Activated T-helper 1 cell treated with Interleukin-2 at 50 U/mL for 16 hours (primary cell): ENCODE data around the gene SPOCK1.

ENCODE experiments used
- DNase-seq: peaks from one replicate; pipeline ENCODE4 v3.0.0-alpha.2; 2020; ENCODE audit warnings: low read depth

The SPOCK1 gene

DNA sequence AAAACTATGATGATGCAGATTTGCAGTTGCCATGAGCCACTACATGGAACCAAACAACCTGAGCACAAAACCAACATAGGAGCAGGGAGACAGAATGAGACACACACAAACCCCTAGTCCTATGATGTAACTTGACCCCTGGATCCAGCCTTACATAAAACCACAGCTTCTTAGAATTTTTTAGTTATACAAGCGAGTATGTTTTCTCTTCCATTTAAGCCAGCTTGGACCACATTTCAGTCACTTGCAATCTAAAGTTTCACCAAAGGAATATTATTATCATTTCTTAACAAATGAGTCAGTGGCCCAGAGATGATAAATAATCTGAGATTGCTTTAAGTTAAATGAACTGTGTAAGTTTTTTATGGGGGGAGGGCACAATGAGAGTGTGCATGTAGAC lies 6.8 kb downstream of the SPOCK1 start:
- DNase-seq: no peak

DNA sequence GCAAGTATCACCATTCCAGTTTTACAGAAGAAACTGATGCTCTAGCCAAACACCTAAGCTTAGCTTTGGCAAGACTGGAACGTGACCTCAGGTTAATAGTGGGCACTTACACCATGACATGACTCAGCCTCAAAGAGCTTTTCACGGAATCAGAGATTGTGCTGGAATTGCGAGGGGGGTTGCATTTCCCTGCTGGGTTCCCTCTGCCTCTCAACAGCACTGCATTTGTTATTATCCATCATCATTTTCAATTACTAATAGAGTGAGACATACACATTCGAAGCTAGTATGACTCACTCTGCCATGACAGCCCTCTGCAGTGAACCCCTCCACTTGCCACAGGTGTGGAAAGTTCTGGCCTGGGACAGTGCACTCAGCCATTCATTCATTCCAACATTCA lies 8.0 kb downstream of the SPOCK1 start:
- no peak for DNase-seq

DNA sequence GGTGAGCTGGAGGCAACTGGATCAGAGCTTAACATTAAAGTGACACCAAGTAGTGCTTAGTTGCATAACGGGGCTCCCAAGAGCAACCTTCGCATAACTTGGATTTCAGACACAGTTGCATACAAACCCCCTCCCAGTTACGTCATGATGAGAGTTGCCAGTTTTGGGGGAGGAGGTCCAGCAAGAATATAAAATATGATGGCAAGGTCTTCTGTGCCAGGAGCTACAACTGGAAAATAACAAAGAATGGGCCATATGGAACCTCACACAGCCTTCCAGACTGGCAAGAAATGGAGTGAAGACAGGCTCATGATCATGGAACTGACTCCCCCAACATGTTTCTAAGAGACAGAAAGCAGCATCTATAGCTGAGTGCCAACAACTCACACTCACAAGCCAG lies 8.5 kb downstream of the SPOCK1 start:
- DNase-seq: no peak

DNA sequence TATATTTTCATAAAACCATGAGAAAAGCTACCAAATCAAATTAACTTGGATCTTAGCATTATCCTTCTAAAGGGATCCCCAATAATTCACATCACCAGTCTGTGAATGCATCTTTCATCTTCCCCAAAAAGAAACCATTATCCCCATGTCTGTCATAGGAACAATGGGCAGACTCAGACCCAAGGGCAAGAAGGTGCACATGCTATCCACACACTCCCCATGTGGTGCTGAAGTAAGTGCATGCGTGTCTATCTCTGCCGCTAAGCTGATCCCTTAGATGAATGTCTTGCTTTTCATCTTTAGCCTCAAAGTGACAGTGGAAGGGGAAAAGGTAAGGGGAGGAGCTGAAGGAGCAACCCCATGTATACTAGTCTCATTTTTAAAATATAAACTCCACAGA lies 10.2 kb downstream of the SPOCK1 start:
- no peak for DNase-seq

DNA sequence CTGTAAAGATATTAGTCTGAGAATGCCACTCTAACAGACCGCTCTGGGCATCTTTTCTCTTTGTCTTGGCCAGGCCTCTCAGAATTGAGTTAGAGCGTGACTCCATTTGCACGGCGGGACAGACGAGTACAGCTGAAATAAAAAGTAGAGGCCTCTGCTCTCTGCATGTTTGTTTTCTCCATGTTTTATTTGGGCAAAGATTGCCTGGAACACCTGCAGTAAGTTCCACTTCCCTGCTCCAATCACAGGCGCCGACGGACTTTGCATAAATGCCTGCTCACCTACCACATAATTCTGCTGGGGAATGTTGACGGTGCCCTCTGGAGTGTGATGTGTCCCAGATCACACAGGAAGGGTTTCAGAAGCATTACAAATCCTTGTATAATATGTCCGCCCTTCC lies 10.6 kb downstream of the SPOCK1 start:
- DNase-seq: no peak

DNA sequence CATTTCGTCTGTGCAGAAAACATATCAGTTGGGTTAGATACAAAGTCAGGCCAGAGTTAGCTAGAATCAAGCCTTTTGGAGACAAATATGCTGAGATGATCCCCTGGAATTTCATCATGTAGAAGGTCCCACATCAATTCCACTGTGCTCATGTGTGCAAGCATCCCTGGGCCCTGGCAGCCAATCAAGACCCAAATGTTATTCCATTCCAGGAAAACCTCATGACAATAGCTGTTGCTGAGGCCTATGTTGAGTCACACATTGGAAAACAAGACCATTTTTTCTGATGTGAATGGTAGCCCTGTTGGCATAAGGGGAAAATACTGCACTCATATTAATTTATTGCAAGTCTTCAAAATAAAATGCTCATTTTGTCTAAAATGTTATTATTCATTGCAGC lies 11.5 kb downstream of the SPOCK1 start:
- DNase-seq: no peak

DNA sequence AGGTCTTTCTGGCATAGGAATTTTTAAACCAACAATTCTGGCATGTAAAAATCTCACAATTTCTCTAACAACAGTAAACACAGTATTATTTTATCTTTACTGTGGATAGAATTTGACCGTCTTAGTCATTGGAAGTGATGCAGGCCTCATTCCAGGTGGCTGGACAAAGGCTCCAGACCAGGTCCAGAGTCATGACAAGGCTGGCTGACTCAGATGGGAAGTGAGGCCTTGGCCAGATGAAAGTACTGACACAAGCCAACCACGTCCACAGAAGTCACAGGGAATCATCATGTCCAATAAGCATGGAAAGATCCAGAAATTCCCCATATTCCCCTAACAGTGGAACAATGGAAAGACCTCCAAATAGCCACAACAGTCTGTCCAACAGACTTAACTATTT lies 12.4 kb downstream of the SPOCK1 start:
- DNase-seq: no peak

DNA sequence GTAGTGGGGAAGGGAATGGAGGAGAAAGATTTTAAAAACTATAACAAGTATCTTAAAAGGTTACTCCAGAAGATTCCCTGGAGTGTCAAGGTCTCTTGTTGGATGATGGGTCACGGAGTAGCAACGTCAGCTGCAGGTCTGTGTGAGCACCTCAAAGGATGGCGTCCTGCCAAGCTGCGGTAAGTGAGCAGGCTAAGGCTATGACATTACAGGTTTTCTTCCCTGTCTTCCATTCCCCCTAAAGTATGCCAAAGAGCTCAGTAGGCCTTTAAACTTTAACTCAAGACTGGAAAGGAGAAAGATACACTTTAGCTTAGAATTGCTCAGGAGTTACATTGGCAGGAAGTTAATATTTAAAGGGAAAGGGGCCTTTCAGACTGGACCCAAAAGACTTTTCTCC lies 17.5 kb downstream of the SPOCK1 start:
- no peak for DNase-seq

DNA sequence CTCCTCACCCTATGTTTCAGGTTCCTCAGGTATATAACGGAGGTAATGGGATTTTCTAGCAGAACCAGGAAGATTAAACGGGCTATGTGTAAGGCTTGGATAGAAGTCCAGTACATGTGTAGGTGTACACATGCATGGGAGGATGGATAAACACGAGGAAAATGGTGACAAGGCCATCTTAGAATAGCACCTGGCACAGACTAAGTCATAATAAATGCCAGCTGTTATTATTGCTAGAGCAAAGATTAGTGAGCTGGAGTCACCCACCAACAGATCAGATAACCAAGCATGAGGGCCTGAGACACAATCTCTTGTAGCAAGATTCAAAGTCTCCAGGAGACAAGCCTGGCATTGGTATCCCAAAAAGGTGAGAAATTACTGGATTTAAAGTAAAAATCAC lies 21.1 kb downstream of the SPOCK1 start:
- DNase-seq: no peak

DNA sequence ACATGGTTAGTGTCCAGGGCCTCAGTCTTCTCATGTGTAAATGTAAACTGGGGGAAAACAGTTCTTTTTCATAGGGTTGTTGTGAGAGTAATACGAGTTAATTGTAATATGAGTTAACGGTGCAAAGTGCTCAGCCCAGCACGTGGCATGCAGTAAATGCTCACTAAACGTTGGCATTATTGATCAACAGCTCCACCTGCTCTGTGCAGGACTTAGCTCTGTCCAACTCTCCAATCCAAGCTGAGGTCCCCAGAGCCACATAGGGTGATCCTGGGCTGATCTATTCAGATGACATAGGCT lies 28.3 kb downstream of the SPOCK1 start:
- no peak for DNase-seq

DNA sequence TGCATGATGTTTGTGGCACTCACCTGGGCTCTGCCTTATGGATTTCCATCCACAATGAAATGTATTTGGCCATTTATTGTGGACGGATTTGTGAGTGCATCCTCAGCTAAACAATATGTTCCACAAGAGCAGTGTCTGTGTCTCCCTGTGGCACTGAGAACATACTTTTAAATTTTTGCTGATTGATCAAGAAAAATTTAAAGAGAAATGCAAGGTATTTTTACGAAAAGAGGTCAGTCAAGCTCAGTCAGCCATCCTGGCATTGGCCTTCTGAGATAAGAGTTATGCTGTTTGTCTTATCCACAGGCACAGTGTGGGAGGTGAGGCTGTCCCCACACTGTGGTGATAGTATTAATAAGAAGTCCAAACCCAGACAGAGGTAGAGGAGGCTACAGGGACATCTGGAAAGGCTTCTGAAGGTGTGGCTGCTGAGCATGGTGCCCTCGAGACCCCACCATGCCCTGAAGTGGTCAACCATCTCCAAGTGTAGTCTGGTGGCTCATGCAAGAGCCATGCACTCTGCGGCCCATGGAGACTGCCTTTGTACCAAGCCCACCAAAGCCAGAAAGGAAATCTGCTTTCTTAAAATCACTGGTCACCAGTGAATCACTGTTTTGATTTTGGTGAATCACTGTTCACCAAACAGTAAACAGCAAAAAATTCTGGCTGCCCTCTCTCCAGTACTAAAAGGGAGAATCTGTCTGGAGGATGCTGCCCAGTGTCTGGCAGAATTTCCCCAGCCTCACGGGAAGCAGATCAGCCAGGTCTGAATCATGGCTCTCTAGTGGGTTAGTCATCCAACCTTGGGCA lies 28.8 kb downstream of the SPOCK1 start:
- no peak for DNase-seq

DNA sequence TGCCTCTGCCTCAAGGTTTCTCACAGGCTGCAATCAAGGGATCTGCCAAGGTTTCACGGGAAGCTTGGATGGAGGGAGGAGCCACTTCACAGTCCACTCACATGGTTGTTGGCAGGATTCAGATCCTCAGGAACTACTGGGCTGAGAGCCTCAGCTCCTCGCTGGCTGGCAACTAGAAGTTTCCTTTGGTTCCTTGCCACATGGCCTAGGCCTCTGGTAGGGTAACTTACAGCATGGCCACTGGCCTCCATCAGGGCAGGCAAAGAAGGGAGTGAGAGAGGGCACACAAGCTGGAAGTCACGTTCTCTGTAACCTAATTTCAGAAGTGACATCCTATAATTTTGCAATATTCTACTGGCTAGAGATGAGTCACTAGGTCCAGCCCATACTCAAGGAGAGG lies 32.2 kb downstream of the SPOCK1 start:
- no peak for DNase-seq

DNA sequence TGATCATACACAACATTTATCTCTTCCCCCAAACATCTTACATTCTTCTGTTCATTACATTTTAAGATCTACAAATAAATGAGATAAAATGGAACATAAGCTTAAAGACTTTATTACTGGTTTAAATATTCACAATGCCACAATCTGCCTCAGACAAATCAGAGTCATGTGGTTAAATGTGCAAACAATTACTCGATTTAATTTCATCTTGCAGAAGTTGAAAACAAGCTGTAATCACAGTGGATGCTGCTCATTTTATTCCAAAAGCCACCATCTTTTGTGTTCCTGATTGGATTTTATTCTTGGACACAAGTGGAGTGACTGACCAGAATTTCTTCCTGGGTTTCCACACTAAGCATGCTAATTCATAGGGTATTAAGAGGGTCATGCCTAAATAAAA lies 33.2 kb downstream of the SPOCK1 start:
- no peak for DNase-seq

DNA sequence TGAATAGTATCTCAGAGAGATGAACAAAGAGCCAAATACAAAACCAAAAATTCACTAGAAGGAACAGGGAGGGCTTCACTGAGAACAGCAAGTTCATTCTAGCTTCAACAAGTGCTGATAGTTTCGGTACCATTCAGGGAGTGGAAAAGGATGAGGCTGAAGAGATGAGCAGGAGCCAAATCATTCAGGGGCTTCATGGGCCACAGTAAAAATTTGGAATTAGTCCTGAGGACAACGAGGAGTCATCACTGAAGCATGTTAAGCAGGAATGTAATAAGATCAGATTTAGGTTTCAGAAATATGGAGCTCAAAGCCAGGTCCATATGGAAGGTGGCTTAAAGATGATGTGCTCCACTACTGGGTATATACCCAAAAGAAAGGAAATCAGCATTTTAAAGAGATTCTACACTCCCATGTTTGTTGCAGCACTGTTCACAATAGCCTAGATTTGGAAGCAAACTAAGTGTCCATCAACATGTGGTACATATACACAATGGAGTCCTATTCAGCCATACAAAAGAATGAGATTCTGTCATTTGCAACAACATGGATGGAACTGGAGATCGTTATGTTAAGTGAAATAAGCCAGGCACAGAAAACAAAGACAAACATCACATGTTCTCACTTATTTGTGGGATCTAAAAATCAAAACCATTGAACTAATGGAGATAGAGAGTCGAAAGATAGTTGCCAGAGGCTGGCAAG lies 36.2 kb downstream of the SPOCK1 start:
- DNase-seq: no peak

DNA sequence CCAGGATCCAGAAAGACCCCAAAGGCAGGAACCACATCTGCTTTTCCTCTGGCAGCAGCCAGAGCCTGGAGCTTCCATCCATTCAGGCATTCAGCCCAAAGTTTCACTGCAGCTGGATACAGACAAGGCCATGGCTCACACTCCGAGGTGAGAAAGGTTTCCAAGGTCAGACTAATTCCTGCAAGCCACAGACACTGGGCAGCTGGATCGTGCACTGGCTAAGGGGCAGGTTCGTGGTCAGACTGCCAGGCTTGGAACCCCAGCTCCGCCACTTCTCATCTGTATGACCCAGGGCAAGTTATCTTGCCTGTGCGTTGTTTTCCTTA lies 36.9 kb downstream of the SPOCK1 start:
- DNase-seq: no peak

DNA sequence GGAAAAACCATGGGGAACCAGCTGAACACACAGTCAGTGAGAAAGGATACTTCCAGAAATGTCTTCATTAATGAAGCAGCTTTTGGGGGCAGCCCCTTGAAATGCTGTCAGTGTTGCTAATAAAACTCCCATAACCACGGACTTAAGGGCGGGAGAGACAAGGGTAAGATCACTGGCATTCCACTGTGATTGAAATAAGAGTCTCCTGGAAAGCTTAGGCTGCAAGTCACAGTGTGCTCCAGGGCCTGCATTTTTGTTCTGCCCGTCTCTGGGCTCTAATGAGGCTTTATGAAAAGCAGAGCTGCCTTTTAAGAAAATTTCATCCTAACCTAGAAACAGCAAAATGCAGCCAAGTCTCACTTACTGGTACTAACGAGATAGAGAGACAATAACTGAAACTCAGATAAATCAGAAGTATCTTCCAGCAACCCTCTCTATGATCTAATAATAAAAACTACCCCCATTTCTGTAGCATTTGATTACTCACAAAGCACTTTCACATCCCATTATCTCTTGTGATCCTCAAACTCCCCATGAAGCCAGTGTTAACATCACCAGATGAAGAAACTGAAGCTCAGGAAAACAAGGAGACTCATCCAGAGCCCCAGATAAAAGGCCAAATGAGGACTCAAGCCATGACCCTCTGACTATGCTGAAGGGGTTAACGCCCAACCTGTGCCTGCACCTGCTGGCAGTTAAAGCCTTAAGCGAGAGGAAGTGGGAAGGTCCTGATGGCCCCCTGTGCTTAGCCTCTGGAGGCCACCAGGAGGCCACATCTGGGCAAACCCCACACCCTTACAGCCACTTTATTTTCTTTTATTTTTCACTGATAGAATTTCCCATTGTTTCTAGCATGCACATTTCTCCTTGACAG lies 37.5 kb downstream of the SPOCK1 start:
- DNase-seq: no peak

DNA sequence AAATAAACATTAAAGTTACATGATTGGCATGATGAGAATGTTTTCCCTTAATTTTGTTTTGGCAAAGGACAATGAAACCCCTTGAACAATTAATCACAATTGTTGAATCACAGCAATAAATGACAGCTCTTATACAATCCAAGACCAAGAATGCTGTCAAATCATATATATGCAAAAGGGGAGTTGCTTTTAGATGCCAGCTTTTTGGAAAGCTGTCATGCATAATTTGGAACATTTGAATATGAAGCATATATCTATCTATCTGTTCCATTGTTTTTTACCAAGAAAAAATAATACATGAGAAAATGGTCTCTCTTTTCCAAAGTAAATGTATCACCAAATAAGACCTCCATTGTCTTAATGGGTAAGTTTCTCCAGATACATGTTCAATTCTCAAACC lies 44.5 kb downstream of the SPOCK1 start:
- DNase-seq: no peak

DNA sequence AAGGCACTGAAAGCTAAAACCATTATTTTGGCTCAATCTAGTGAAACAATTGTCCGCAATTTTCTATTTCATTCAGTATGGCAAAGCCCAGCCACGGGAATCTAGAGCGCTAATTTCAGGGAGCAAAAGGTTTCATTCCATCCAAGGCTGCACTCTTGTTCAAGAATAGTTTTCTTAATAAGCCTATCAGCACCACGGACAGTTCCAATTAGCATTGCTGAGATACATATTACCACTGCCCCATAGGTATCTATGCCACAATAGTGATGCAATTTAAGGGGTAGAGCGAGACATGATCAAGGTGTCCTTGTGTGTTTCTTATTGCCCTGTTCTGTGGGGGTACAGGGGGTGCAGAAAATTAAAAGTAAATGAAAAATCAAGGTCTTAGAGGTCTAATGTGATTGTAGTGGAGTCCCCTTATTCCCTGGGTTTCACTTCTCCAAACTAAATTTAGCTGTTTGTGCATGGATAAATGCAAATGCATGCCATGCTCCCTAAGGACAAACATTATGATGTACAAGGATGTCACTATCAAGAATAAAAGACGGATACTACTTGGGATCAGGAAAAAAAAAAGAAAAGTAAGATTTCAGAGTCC lies 45.5 kb downstream of the SPOCK1 start:
- no peak for DNase-seq

DNA sequence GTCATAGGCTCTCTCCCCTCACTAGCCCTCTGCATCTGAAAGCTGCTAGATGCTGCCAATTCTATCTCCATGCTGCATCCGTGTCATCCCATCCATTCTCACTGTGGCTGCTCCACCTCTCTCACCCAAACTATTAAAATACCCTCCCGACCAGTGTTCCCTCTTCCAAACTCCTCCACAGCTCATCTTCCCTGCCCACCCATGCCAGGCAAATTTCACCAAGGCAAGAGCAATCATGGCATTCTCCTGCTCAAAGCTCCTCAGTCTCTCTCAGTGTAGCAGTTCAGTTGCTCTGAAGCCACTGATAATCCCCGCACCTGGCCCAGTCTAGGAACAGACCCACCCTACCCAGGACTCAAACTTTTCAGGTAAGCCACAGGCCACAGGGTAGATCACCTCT lies 48.4 kb downstream of the SPOCK1 start:
- DNase-seq: no peak

DNA sequence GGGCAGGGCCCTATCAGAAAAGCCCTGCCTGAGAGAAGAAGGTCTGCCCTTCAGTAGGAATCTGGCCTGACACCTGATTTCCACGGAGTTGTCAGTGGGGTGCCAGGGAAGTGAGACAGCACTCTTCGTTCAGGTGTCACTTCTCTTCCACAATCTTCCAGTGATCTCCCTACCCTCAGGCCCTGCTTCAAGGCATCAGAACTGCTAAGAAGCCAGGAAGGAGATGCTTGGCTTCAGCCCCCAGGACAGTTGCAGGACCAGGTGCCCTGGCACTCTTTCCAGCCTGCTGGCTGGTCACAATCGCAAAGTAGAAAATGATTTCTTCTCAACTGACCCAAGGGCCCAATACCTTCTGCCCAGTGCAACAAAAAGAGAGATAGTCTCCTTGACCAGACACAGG lies 50.3 kb downstream of the SPOCK1 start:
- DNase-seq: no peak

DNA sequence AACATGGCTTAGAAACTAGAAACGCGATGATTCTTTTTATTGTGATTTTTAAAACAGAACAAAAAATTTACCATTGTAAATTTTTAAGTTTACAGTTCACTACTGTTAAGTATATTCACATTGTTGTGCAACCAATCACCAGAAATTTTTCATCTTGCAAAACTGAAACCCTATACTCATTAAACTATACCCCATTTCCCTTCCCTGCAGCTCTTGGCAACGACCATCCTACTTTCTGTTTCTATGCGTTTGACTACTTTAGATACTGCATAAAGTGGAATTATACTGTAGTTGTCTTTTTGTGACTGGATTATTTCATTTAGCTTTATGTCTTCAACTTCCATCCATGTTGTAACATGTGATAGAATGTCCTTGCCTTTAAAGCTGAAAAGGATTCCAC lies 52.5 kb downstream of the SPOCK1 start:
- DNase-seq: no peak

DNA sequence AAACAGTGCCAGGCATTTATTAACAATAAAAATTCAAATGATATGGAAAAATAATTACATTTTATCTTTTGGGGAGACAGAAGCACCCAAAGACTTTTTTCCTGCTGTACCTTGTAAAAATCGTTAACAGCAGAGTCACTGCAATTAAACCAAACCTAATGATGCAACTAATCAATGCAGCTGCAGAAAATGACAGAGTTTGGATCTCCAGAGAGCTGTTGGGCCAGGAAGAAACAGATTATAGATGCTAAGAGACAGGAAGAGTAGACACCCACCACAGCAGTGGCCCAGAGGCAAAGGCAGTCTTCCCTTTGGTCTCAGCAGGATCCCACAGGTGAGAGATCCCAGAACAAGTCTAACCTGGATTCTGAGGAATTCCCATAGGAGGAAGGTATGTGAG lies 53.0 kb downstream of the SPOCK1 start:
- DNase-seq: no peak

DNA sequence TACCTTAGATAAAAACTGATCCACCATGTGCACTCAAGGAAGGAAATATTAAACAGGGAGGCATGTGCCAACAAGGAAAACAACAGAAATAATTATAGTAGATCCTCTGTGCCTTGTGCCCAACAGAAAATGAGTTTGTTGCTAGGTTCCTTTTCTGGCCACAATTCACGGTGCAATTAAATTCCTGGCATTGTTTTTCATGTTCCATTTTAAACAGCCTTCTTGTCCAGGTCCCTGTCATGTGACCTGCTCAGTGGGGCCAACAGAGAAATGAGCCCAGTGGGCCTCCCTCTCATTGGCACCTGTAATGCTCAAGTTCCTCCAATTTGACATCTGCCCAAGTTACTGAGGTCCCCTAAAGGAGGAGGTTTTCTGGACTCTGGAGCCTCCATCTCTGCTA lies 56.5 kb downstream of the SPOCK1 start:
- no peak for DNase-seq
